ENCODE results near the gene KRI1.

Gene KRI1

DNA sequence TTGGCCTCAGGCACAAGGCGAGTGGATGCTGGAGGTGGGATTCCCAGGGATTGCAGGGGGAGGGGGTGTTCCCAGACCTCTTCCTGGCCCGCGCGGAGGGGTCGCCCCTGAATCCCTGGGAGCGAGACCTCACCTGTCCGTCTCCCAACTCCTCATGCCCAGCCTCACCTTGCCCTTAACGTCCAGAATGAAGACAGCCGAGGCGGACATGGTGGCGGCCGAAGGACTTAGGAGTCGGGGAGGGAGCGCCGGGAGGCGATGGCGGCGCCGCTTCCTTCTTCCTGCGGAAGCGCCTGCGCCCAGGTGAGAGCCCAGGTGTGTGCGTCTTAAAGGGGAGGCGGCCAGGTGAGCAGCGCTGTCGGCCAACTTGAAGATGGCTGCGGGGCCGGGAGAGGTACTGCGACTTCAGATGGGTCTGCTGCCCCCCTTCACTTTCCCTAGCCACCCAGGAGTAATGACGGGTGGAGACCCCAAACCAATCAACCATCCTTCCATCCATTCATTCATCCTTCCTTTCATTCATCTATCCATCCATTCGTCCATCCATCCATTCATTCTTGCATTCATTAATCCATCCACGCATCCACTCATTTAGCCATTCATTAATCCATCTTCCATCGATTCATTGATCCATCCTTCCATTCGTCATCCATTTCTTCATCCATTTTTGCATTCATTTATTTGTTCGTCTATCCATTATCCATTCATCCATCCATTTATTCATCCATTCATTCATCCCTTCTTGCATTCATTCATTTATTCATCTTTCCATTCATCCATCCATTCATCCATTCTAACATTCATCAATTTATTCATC lies 21.4 kb upstream of the KRI1 start, which contains the start of gene AP1M2:
AP1M2 (minus strand) TSS at position 291 of the 817 bp plus-strand sequence; CDS start at position 210, 81 bp downstream.
- TF ChIP-seq GATA3 (IDR thresholded peaks at IDR 0.05; ENCODE audit: low read depth, low read length), result no peak
- no peak for TF ChIP-seq GATA2 (IDR thresholded peaks at IDR 0.05; ENCODE audit: low read depth, low read length)

GRCh38 chr19:10586396-10586795 lies 20.6 kb upstream of the KRI1 start:
- TF ChIP-seq GATA2 (IDR thresholded peaks at IDR 0.05; ENCODE audit: low read depth, low read length) (no peak), GATA3 (IDR thresholded peaks at IDR 0.05; ENCODE audit: low read depth, low read length) (no peak)

GRCh38 chr19:10583036-10583776 lies 17.4 kb upstream of the KRI1 start:
- no peak for TF ChIP-seq GATA3 (IDR thresholded peaks at IDR 0.05; ENCODE audit: low read depth, low read length)
- TF ChIP-seq GATA2 (IDR thresholded peaks at IDR 0.05; ENCODE audit: low read depth, low read length), result no peak

DNA sequence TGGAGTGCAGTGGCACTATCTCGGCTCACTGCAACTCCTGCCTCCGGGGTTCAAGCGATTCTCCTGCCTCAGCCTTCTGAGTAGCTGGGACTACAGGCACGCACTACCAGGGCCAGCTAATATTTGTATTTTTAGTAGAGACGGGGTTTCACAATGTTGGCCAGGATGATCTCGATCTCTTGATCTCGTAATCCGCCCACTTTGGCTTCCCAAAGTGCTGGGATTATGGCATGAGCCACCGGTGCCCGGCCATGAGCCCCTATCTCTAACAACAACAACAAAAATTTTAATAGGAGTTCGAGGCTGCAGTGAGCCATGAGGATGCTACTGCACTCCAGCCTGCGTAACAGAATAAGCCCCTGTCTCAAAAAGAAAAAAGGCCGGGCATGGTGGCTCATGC lies 16.3 kb upstream of the KRI1 start:
- TF ChIP-seq GATA2 (IDR thresholded peaks at IDR 0.05; ENCODE audit: low read depth, low read length) (no peak), GATA3 (IDR thresholded peaks at IDR 0.05; ENCODE audit: low read depth, low read length) (no peak)

DNA sequence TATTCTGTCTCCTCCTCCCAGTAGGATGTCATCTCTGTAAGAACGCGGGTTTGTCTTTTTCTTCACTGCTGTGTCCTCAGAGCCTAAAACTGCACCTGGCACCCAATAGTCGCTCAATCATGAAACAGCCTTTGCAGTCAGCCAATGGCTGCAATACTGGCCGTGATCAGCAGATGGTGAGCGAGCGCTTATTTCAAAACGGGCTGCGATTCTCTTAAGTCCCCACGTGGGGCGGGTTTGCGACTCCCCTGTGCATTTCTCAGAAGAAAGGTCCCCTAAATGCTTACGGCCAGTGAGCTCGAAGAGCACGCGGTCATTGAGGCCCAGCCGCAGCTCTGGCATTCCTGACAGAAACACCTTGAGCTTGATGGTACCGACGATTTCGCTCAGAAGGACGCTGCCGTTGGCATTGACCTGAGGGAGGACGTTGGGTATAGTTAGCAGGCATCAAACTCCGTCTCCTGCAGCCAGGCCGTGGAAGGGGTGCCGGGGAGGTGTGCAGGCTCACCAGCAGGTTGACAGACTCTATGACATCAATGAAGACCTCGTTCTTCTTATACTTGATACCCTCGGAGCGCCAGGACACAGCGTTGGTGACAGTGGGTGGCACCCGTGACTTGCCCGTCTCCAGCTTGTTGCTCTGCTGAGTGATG lies 15.3 kb upstream of the KRI1 start:
- TF ChIP-seq GATA2 (IDR thresholded peaks at IDR 0.05; ENCODE audit: low read depth, low read length) (no peak), GATA3 (IDR thresholded peaks at IDR 0.05; ENCODE audit: low read depth, low read length) (no peak)

DNA sequence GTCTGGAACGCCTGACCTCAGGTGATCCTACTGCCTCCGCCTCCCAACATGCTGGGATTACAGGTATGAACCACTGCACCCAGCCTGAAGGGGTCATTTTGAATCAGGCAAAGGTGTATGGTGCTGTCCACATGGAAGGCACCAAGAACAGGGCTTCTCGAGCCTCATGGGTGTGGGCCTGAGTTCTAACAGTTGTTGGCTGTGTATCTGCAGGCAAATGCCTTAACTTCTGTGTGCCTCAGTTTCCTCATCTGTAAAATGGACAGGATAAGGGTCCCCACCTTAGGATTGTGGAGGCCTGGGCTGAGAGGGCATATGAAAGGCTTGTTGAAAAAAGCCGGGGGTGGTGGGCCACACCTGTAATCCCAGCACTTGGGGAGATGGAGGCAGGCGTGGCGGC lies 12.1 kb upstream of the KRI1 start:
- no peak for TF ChIP-seq GATA2 (IDR thresholded peaks at IDR 0.05; ENCODE audit: low read depth, low read length)
- TF ChIP-seq GATA3 (IDR thresholded peaks at IDR 0.05; ENCODE audit: low read depth, low read length), result no peak

DNA sequence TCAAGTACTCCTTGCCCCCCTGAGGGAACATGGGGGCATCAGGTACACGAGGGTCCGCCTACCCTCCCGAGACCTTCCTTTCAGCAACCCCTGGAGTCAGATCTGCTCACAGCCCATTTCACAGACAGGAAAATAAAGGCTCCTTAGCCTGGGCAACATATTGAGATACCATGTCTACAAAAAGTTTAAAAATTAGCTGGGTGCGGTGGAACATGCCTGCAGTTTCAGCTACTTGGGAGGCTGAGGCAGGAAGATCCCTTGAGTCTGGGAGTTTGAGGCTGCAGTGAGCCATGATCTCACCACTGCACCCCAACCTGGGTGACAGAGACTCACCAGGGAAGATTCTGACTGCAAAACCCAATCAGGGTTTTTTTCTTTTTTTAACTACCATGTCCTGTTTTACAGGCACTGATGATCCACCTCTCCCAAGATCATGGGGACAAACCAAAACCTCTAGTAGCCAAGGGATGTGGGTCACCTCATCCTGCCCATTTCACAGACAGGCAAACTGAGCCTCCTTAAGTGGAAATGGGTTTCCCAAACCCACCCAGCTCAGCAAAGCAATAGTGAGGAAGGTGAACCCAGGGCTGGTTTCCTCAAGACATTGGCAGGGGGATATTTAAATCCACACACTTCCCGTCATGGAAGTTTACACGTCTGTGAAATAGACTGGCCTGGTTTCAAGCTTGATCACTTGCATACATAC lies 9.4 kb upstream of the KRI1 start:
- no peak for TF ChIP-seq GATA3 (IDR thresholded peaks at IDR 0.05; ENCODE audit: low read depth, low read length)
- TF ChIP-seq GATA2 (IDR thresholded peaks at IDR 0.05; ENCODE audit: low read depth, low read length), result no peak

- TF ChIP-seq GATA2 (IDR thresholded peaks at IDR 0.05; ENCODE audit: low read depth, low read length), result no peak
- TF ChIP-seq GATA3 (IDR thresholded peaks at IDR 0.05; ENCODE audit: low read depth, low read length), result no peak
Measured at GRCh38 chr19:10574462-10574861, 8.7 kb upstream of the KRI1 start.

GRCh38 chr19:10568826-10569651 lies 3.2 kb upstream of the KRI1 start, which contains the start of gene CDKN2D:
Gene CDKN2D (minus strand): TSS chr19:10568979. CDS start chr19:10568653, 326 bp downstream.
- TF ChIP-seq GATA3 (IDR thresholded peaks at IDR 0.05; ENCODE audit: low read depth, low read length) (no peak), GATA2 (IDR thresholded peaks at IDR 0.05; ENCODE audit: low read depth, low read length) (no peak)

- TF ChIP-seq GATA3 (IDR thresholded peaks at IDR 0.05; ENCODE audit: low read depth, low read length) (no peak), GATA2 (IDR thresholded peaks at IDR 0.05; ENCODE audit: low read depth, low read length) (no peak)
Measured at GRCh38 chr19:10568062-10568825, 2.4 kb upstream of the KRI1 start.

GRCh38 chr19:10567656-10568055 lies 1.8 kb upstream of the KRI1 start:
- TF ChIP-seq GATA3 (IDR thresholded peaks at IDR 0.05; ENCODE audit: low read depth, low read length) (no peak), GATA2 (IDR thresholded peaks at IDR 0.05; ENCODE audit: low read depth, low read length) (no peak)
